GM12875 (cell line): ENCODE results near the gene SVIL.
"Not testable (repeated sequence)": the region's sequence is repeated elsewhere in the genome, so short reads cannot be mapped to it uniquely, and the experiment has no call there.

Experiments used
- H3K4me3 ChIP-seq: one replicate; pipeline ENCODE4 v1.5.1; 2011; ENCODE audit warnings: low read depth, low read length, control low read depth
- TF ChIP-seq, protein P1 (sequence below): IDR thresholded peaks from 2 replicates; pipeline ENCODE4 v1.5.1; 2011; ENCODE audit warnings: low read depth, mild to moderate bottlenecking, control low read depth, inconsistent platforms, low read length, moderate library complexity, borderline replicate concordance; ENCODE audit not compliant: insufficient read depth

The SVIL gene

GRCh38 chr10:29608476-29609301 is 26.1 kb downstream of the SVIL start:
- H3K4me3 ChIP-seq = no peak overlapping the region
- TF ChIP-seq, protein P1, sequence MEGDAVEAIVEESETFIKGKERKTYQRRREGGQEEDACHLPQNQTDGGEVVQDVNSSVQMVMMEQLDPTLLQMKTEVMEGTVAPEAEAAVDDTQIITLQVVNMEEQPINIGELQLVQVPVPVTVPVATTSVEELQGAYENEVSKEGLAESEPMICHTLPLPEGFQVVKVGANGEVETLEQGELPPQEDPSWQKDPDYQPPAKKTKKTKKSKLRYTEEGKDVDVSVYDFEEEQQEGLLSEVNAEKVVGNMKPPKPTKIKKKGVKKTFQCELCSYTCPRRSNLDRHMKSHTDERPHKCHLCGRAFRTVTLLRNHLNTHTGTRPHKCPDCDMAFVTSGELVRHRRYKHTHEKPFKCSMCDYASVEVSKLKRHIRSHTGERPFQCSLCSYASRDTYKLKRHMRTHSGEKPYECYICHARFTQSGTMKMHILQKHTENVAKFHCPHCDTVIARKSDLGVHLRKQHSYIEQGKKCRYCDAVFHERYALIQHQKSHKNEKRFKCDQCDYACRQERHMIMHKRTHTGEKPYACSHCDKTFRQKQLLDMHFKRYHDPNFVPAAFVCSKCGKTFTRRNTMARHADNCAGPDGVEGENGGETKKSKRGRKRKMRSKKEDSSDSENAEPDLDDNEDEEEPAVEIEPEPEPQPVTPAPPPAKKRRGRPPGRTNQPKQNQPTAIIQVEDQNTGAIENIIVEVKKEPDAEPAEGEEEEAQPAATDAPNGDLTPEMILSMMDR = no peak

DNA sequence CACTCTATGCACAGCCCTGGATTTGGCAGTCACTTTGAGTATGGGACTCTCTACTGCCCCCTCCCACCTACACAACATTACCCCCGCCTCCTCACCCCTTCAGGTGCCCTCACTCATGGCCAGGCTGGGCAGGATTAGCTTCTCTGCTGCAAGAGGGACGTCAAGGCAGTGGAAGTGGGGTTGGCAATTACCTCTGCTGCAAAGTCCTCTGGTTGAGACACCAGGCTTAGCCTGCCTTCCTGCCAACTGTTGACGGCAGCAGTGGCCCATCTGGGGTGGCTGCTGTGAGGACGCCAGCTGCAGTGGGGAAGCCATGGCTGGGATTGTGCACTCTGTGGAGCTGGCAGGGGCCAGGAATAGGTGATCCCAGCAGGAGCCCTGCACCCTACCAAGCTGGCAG is 26.7 kb downstream of the SVIL start:
- TF ChIP-seq, protein P1 = no peak
- no peak overlapping the region for H3K4me3 ChIP-seq

DNA sequence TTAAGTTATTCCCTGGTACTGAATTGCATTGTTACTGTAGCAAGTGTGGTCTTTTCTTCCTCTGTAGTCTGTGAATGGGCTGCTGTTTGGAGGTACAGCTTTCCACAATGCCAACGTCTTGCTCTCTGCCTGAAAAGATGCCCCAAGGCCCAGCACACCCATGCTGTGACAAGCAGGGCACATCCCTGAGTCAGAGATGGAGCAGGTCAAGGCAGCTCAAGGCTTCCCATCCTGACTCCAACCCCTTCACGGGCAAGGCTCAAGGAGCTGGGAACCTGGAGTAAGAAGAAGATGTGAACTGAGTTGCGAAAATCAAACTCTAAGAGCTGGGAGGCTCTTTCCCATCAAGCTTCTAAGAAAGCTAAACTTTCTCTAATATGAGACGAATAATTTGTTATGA is 27.2 kb downstream of the SVIL start:
- no peak overlapping the region for H3K4me3 ChIP-seq
- TF ChIP-seq, protein P1 = no peak

GRCh38 chr10:29606693-29607092 is 28.1 kb downstream of the SVIL start:
- H3K4me3 ChIP-seq = not testable (repeated sequence)

DNA sequence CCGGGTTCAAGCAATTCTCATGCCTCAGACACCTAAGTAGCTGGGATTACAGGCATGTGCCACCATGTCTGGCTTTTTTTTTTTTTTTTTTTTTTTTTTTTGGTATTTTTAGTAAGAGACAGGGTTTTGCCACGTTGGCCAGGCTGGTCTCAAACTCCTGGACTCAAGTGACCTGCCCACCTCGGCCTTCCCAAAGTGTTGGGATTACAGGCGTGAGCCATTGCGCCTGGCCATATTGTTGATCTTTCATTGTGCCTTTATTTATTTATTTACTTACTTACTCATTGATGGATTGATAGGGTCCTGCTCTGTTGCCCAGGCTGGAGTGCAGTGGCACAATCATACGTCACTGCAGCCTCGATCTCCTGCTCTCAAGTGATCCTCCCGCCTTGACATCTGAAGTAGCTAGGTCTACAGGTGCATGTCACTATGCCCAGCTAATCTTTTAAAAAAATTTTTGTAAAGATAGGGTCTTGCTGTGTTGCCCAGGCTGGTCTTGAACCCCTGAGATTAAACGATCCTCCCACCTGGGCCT is 30.4 kb downstream of the SVIL start:
- TF ChIP-seq, protein P1 = no peak
- no peak overlapping the region for H3K4me3 ChIP-seq

GRCh38 chr10:29603223-29603896 is 31.4 kb downstream of the SVIL start:
- TF ChIP-seq, protein P1 = no peak
- no peak overlapping the region for H3K4me3 ChIP-seq

DNA sequence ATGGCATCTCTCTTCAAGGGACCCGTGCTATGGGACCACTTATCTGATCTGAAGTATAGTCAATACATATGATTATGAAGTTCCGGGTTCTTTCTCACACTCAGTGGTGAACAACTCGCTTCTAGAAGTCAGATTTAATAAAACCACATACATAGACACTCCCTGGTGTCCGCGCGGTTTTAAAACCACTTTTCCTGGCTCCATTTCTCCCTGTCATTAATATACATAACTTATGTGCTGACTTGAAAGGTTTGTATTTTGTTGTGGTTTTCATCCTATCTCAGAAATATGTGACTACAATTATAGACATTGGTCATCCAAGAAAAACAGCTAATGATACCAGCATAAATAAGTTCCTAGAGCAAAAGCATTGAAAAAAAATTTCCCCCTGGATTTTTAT is 34.0 kb downstream of the SVIL start:
- TF ChIP-seq, protein P1 = no peak
- H3K4me3 ChIP-seq = no peak overlapping the region
